IMR-90 (cell line): ENCODE data around the gene KRTAP21-1. TPM values are rescaled to one million over a fixed set of nuclear protein-coding genes. Genes with fewer than 3 reads are reported as not detected.
"Not testable (repeated sequence)": the region's sequence is repeated elsewhere in the genome, so short reads cannot be mapped to it uniquely, and the experiment has no call there.

Experiments used
- ATAC-seq: fragments of 200-7000 bp; cut with Tn5 transposase; 2 replicates; pipeline ENCODE4 v1.9.1; 2020; ENCODE audit warnings: low read depth, mild to moderate bottlenecking, moderate library complexity
- Bru-seq: library from RNA; stranded (reverse); fragments of 400-500 nt; gene quantifications from one replicate; lab custom pipeline; 2021; lab: Mats Ljungman, UMichigan
- BruChase-seq, 2 experiments: library from RNA; stranded (reverse); fragments of 400-500 nt; gene quantifications; one replicate each; lab custom pipeline; 2021; lab: Mats Ljungman, UMichigan
- BruUV-seq: library from RNA; stranded (reverse); fragments of 400-500 nt; replicated peaks from 2 replicates; lab custom pipeline; 2021; lab: Mats Ljungman, UMichigan
- CTCF ChIA-PET: fragments of 300-600 bp; formaldehyde crosslinking; extraction: SDS; loops from one replicate; lab custom pipeline; 2021; ENCODE audit warnings: antibody characterized with exemption; lab: Yijun Ruan, JAX
- POLR2A ChIA-PET: fragments of 300-600 bp; sonication (Branson Sonifier 250); formaldehyde crosslinking; loops from one replicate; lab custom pipeline; 2022; ENCODE audit warnings: antibody characterized with exemption; ENCODE audit not compliant: unreplicated experiment; lab: Charles Lee
- DNase-seq: peaks from one replicate; pipeline ENCODE4 v3.0.0; 2013
- H2AFZ ChIP-seq: replicated peaks from 2 replicates; pipeline ENCODE3; 2013; ENCODE audit warnings: low read length, mild to moderate bottlenecking; ENCODE audit not compliant: poor library complexity
- H2AK5ac ChIP-seq: 2 replicates; pipeline ENCODE4 v1.6.1; 2013; ENCODE audit warnings: low read depth, low read length, inconsistent platforms
- H2AK9ac ChIP-seq: replicated peaks from 2 replicates; pipeline ENCODE3; 2013; ENCODE audit warnings: mild to moderate bottlenecking, low read depth, low read length, moderate library complexity; ENCODE audit not compliant: poor library complexity
- H2BK120ac ChIP-seq: 2 replicates; pipeline ENCODE4 v1.6.1; 2013; ENCODE audit warnings: low read depth, low read length, inconsistent platforms
- H2BK15ac ChIP-seq: 3 replicates; pipeline ENCODE4 v1.6.1; 2013; ENCODE audit warnings: low read depth, low read length, inconsistent platforms
- H2BK20ac ChIP-seq: 2 replicates; pipeline ENCODE4 v1.6.1; 2013; ENCODE audit warnings: low read depth, mild to moderate bottlenecking, inconsistent platforms, low read length, moderate library complexity
- H2BK5ac ChIP-seq: 2 replicates; pipeline ENCODE4 v1.6.1; 2013; ENCODE audit warnings: mild to moderate bottlenecking, low read depth, low read length, inconsistent platforms; ENCODE audit not compliant: poor library complexity, severe bottlenecking
- H3K14ac ChIP-seq: replicated peaks from 2 replicates; pipeline ENCODE4 v1.6.1; 2013; ENCODE audit warnings: low read depth, low read length, inconsistent platforms
- H3K18ac ChIP-seq: 2 replicates; pipeline ENCODE4 v1.6.1; 2013; ENCODE audit warnings: low read depth, low read length, control low read depth
- H3K23ac ChIP-seq: 2 replicates; pipeline ENCODE4 v1.6.1; 2013; ENCODE audit warnings: low read depth, low read length, inconsistent platforms
- H3K27ac ChIP-seq: 2 replicates; pipeline ENCODE4 v1.5.1; 2013; ENCODE audit warnings: mild to moderate bottlenecking, control low read depth, low read length; ENCODE audit not compliant: insufficient read depth
- H3K27me3 ChIP-seq: 2 replicates; pipeline ENCODE4 v1.6.1; 2013; ENCODE audit warnings: low read length; ENCODE audit not compliant: control insufficient read depth, insufficient read depth
- H3K36me3 ChIP-seq: 2 replicates; pipeline ENCODE4 v1.6.1; 2013; ENCODE audit warnings: low read length, mixed read lengths; ENCODE audit not compliant: control insufficient read depth, insufficient read depth
- H3K4ac ChIP-seq: 2 replicates; pipeline ENCODE4 v1.6.1; 2013; ENCODE audit warnings: low read depth, low read length, inconsistent platforms
- H3K4me1 ChIP-seq: 2 replicates; pipeline ENCODE4 v1.6.1; 2013; ENCODE audit warnings: low read length, mixed read lengths; ENCODE audit not compliant: control insufficient read depth, insufficient read depth
- H3K4me2 ChIP-seq: 2 replicates; pipeline ENCODE4 v1.6.1; 2013; ENCODE audit warnings: low read depth, mild to moderate bottlenecking, control low read depth, low read length, moderate library complexity
- H3K4me3 ChIP-seq: 2 replicates; pipeline ENCODE4 v1.5.1; 2013; ENCODE audit warnings: low read depth, mild to moderate bottlenecking, control low read depth, low read length, moderate library complexity; ENCODE audit not compliant: insufficient read depth
- H3K56ac ChIP-seq: 2 replicates; pipeline ENCODE4 v1.6.1; 2013; ENCODE audit warnings: low read length, inconsistent platforms; ENCODE audit not compliant: insufficient read depth; ENCODE audit errors: extremely low read depth
- H3K79me1 ChIP-seq, 2 experiments: 2 replicates each; pipeline ENCODE4 v1.6.1; 2013; ENCODE audit warnings: low read length in 2 of 2, inconsistent platforms in 1 of 2, low read depth in 1 of 2
- H3K9ac ChIP-seq: 2 replicates; pipeline ENCODE4 v1.6.1; 2013; ENCODE audit warnings: low read depth, low read length, control low read depth
- H3K9me1 ChIP-seq: 2 replicates; pipeline ENCODE4 v1.6.1; 2013; ENCODE audit warnings: low read length, inconsistent platforms; ENCODE audit not compliant: insufficient read depth
- H3K9me3 ChIP-seq: 2 replicates; pipeline ENCODE4 v1.6.1; 2013; ENCODE audit warnings: low read length; ENCODE audit not compliant: control insufficient read depth, insufficient read depth
- H4K20me1 ChIP-seq: 2 replicates; pipeline ENCODE4 v1.6.1; 2013; ENCODE audit warnings: low read length, inconsistent platforms; ENCODE audit not compliant: insufficient read depth
- H4K5ac ChIP-seq: 2 replicates; pipeline ENCODE4 v1.6.1; 2013; ENCODE audit warnings: mild to moderate bottlenecking, low read depth, low read length, control low read depth
- H4K8ac ChIP-seq, 2 experiments: 2 replicates each; pipeline ENCODE4 v1.6.1; 2013; ENCODE audit warnings: low read depth in 2 of 2, low read length in 2 of 2, control low read depth in 1 of 2, inconsistent platforms in 1 of 2
- H4K91ac ChIP-seq: 2 replicates; pipeline ENCODE4 v1.6.1; 2013; ENCODE audit warnings: low read depth, low read length, inconsistent platforms; ENCODE audit not compliant: insufficient read depth
- whole genome bisulfite sequencing, 2 experiments: methylation state at CpG; one replicate each; pipeline versions ENCODE4 v1.1.5 to v1.1.7; 2013; ENCODE audit warnings: missing lambda C conversion rate in 2 of 2; ENCODE audit not compliant: insufficient read length in 1 of 2; ENCODE audit errors: extremely low coverage in 2 of 2; 5-methylcytosine and 5-hydroxymethylcytosine counted together
- dilution Hi-C: fragments of 300-500 bp; cut with HindIII; formaldehyde crosslinking; loops from one replicate; pipeline ENCODE4 v1.14.3; 2018; ENCODE audit warnings: low sequenced_read_pairs; ENCODE audit not compliant: unreplicated experiment
- in situ Hi-C: fragments of 300-500 bp; cut with MboI; formaldehyde crosslinking; loops from 3 replicates; pipeline ENCODE4 v1.14.3; 2019; ENCODE audit warnings: low sequenced_read_pairs, inconsistent platforms, mixed read lengths
- intact Hi-C: fragments of 100-400 bp; cut with micrococcal nuclease; formaldehyde crosslinking; loops from 2 replicates; pipeline ENCODE4 v1.10.0; 2022
- long read RNA-seq: library from polyadenylated mRNA; unstranded; transcript quantifications from one replicate; pipeline ENCODE4 v2.0.0, GENCODE V29; 2021; ENCODE audit not compliant: unreplicated experiment
- polyA plus RNA-seq, 3 experiments: library from polyadenylated mRNA; depleted of rRNA; stranded (reverse); fragments of >200 nt; gene quantifications; 2 replicates each; pipeline ENCODE4 v1.2.3, GENCODE V29; 2012; ENCODE audit warnings: low replicate concordance in 1 of 3
- total RNA-seq: library from RNA; depleted of rRNA; stranded (reverse); fragments of >200 nt; gene quantifications from 2 replicates; pipeline ENCODE4 v1.2.3, GENCODE V29; 2012; rRNA removed

Gene KRTAP21-1
- total RNA-seq (not detected in 2 replicates), polyA plus RNA-seq (2012; rRNA removed) (not detected in 2 replicates), Bru-seq, nascent RNA (not detected), BruChase-seq, experiment 1, labeled RNA remaining after a 6-hour chase (not detected), BruChase-seq, experiment 2, labeled RNA remaining after a 2-hour chase (not detected)
- polyA plus RNA-seq (2012; cell fraction: cytosol; rRNA removed) = not detected in 2 replicates
- polyA plus RNA-seq (2012; cell fraction: nucleus; rRNA removed; ENCODE audit: low replicate concordance) = not detected in 2 replicates
- long read RNA-seq = 0 reads

- H3K9me3 ChIP-seq, H4K8ac ChIP-seq, H3K4me3 ChIP-seq, H2AFZ ChIP-seq, H3K18ac ChIP-seq, H3K4me2 ChIP-seq, H3K9me1 ChIP-seq, dilution Hi-C loops, H2AK5ac ChIP-seq, H2BK120ac ChIP-seq, H2BK15ac ChIP-seq, ATAC-seq, H4K91ac ChIP-seq, H3K79me1 ChIP-seq, H3K56ac ChIP-seq, H3K14ac ChIP-seq, DNase-seq, intact Hi-C loops, H3K36me3 ChIP-seq, CTCF ChIA-PET, POLR2A ChIA-PET, H3K27me3 ChIP-seq, in situ Hi-C loops, H2AK9ac ChIP-seq, H4K20me1 ChIP-seq, H3K4me1 ChIP-seq, H2BK20ac ChIP-seq, H2BK5ac ChIP-seq, BruUV-seq, H3K27ac ChIP-seq, H3K9ac ChIP-seq, H3K4ac ChIP-seq, H4K5ac ChIP-seq, H3K23ac ChIP-seq: not testable (repeated sequence)
- no CpG with 5 or more reads among the region's 2 CpGs for WGBS, 2 experiments
These were observed at the start of gene KRTAP21-1 for GRCh38 chr21:30755328-30755727. Gene KRTAP21-1, minus strand, starts transcription at chr21:30755428. Its CDS starts 50 bp downstream, at chr21:30755378.
